Measurements from ENCODE around the gene KLK6. TPM values are rescaled to one million over a fixed set of nuclear protein-coding genes. Genes with fewer than 3 reads are reported as not detected.

The KLK6 gene
- total and polyA plus RNA-seq, 2 experiments from 2014 or later = 2.0 to 5.4 TPM

DNA sequence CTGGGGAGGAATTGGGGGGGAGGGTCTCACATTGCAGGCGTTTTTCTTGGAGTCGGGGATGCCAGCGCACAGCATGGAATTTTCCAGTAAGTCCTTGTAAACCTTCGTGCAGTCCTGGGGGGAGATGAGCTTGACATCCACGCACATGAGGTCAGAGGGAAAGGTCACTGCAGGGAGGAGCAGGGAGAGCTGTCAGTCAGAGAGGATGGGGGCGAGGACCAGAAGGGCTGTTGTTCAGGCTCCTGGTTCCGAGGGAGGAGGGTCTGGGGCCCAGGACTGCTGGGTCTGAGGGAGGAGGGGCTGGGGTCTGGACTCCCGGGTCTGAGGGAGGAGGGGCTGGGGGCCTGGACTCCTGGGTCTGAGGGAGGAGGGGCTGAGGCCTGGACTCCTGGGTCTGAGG lies 10.4 kb upstream of the KLK6 start:
- 37% methylated on average over 7 of the region's 8 CpGs for WGBS (ENCODE audit: low lambda C conversion rate, missing lambda C conversion rate)

DNA sequence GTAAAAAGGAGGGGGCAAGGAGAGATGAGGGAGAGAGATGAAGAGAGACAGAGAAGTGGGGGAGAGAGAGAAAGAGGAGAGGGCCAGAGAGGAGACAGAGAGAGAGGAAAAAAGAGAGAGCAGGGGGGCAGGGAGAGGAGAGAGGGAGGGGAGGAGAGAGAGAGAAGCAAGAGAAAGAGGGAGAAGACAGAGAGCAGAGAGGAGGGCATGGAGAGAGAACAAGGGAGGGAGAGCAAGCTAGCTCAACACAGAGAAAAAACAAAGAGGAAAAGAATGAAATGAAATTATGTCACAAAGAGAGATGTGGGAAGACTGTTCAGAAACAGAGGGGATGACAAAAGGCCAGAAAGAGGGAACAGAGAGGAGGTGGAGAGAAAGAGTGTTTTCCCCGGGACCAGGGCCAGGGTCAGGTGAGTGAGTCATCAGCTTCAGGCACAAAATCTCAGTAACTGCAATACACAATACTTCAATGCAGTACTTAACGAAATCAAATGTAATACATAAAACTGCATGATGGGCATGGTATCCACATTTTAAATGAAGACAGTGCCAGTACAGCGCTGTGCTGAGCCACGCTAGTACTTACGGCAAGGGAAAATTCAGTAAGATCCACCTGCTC lies 9.5 kb upstream of the KLK6 start:
- no peaks in the 10 kb centered on the region for H3K9me3 ChIP-seq (ENCODE audit: low read depth)
- no peak overlapping the region for H2AFZ ChIP-seq
- TF ChIP-seq CTCF (IDR thresholded peaks at IDR 0.05; ENCODE audit: poor library complexity) (no peak), EZH2 (IDR thresholded peaks at IDR 0.05; ENCODE audit: borderline replicate concordance) (no peak), EZH2phosphoT487 (IDR thresholded peaks at IDR 0.05; ENCODE audit: low read depth, severe bottlenecking, unreplicated experiment) (no peak)
- no peak overlapping the region for H3K27ac ChIP-seq
- no peaks in the 10 kb centered on the region for H3K36me3 ChIP-seq (replicated peaks; ENCODE audit: insufficient read depth, low read depth)
- 67% methylated on average over 5 of the region's 5 CpGs for WGBS (ENCODE audit: low lambda C conversion rate, missing lambda C conversion rate)
- no peak overlapping the region for H3K4me2 ChIP-seq
- H3K79me2 ChIP-seq = no peaks in the 10 kb centered on the region
- peaks cover 11% of the 10 kb centered on the region for H3K27me3 ChIP-seq
- no peaks in the 10 kb centered on the region for H3K4me1 ChIP-seq (ENCODE audit: insufficient read depth)
- H4K20me1 ChIP-seq (ENCODE audit: insufficient read depth, poor library complexity, severe bottlenecking) = no peaks in the 10 kb centered on the region
- no peak overlapping the region for H3K4me3 ChIP-seq
- no peak for DNase-seq (ENCODE audit: low spot score)
- no peaks in the 10 kb centered on the region for H3K9me2 ChIP-seq (replicated peaks; ENCODE audit: insufficient read depth)

More for the DNA sequence above, 10.4 kb upstream of the KLK6 start:
- no peak for DNase-seq (ENCODE audit: low spot score)
- Histone ChIP-seq H3K79me2 (no peaks in the 10 kb centered on the region), H3K36me3 (replicated peaks; ENCODE audit: insufficient read depth, low read depth) (no peaks in the 10 kb centered on the region), H3K27me3 (peaks cover 17% of the 10 kb centered on the region), H2AFZ (no peak overlapping the region), H3K9me3 (ENCODE audit: low read depth) (no peaks in the 10 kb centered on the region), H4K20me1 (ENCODE audit: insufficient read depth, poor library complexity, severe bottlenecking) (no peaks in the 10 kb centered on the region), H3K4me2 (no peak overlapping the region), H3K9me2 (replicated peaks; ENCODE audit: insufficient read depth) (no peaks in the 10 kb centered on the region), H3K4me1 (ENCODE audit: insufficient read depth) (no peaks in the 10 kb centered on the region), H3K4me3 (no peak overlapping the region), H3K27ac (no peak overlapping the region)
- TF ChIP-seq EZH2 (IDR thresholded peaks at IDR 0.05; ENCODE audit: borderline replicate concordance) (no peak), EZH2phosphoT487 (IDR thresholded peaks at IDR 0.05; ENCODE audit: low read depth, severe bottlenecking, unreplicated experiment) (no peak), CTCF (IDR thresholded peaks at IDR 0.05; ENCODE audit: poor library complexity) (no peak)

DNA sequence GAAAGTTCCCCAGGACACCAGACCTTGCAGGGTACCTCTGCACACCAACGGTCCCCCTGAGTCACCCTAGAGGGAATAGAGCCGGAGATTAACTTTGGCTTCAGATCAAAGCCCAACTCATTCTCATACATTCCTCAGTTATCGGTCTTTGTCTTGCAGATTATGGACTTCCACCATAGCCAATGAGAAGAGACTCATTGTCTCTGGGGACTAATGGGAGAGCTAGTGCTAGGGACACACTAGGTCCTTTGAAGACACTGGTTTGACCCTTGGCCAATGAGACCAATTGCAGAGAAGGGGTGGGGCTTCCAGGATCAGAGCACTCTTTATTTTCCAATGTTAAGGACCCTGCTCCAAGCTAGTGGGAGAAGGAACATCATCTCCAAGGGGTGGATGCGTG lies 8.2 kb upstream of the KLK6 start:
- no peaks in the 10 kb centered on the region for H3K9me2 ChIP-seq (replicated peaks; ENCODE audit: insufficient read depth)
- no peak overlapping the region for H3K27ac ChIP-seq
- H3K36me3 ChIP-seq (replicated peaks; ENCODE audit: insufficient read depth, low read depth) = no peaks in the 10 kb centered on the region
- 81% methylated on average over 4 of the region's 4 CpGs for WGBS (ENCODE audit: low lambda C conversion rate, missing lambda C conversion rate)
- H2AFZ ChIP-seq = no peak overlapping the region
- no peaks in the 10 kb centered on the region for H3K4me1 ChIP-seq (ENCODE audit: insufficient read depth)
- H3K4me3 ChIP-seq = no peak overlapping the region
- no peak for DNase-seq (ENCODE audit: low spot score)
- peaks cover 6% of the 10 kb centered on the region for H3K27me3 ChIP-seq
- H4K20me1 ChIP-seq (ENCODE audit: insufficient read depth, poor library complexity, severe bottlenecking) = no peaks in the 10 kb centered on the region
- H3K9me3 ChIP-seq (ENCODE audit: low read depth) = no peaks in the 10 kb centered on the region
- TF ChIP-seq EZH2 (IDR thresholded peaks at IDR 0.05; ENCODE audit: borderline replicate concordance) (no peak), CTCF (IDR thresholded peaks at IDR 0.05; ENCODE audit: poor library complexity) (no peak), EZH2phosphoT487 (IDR thresholded peaks at IDR 0.05; ENCODE audit: low read depth, severe bottlenecking, unreplicated experiment) (no peak)
- H3K4me2 ChIP-seq = no peak overlapping the region
- H3K79me2 ChIP-seq = no peaks in the 10 kb centered on the region

Measured in hepatocyte (in vitro differentiated cells).